Measurements from ENCODE around the gene ARMS2. TPM values are rescaled to one million over a fixed set of nuclear protein-coding genes. Genes with fewer than 3 reads are reported as not detected.

Gene ARMS2
- total and polyA plus RNA-seq, 7 experiments from 2014 or later, result not detected

GRCh38 chr10:122473116-122473515, 18.7 kb downstream of the ARMS2 start:
- intact Hi-C loops (cut with micrococcal nuclease), result no loop called here
- no peak overlapping the region for H3K27ac Mint-ChIP-seq
- DNase-seq (no peak), ATAC-seq (no peak)
- ChIA-PET POLR2A (no interaction called here), CTCF (no interaction called here)
- H3K9me3 Mint-ChIP-seq, result peaks cover 0 to 1% (median 0%) of the 10 kb centered on the region in 11 donors
- Histone ChIP-seq H3K27me3 (ENCODE audit: control insufficient read depth in 2 of 2, insufficient read depth in 2 of 2, low read length in 2 of 2) (no peaks in the 10 kb centered on the region), H3K27ac (ENCODE audit: low read depth, low read length) (no peak overlapping the region), H3K4me3 (ENCODE audit: low read length) (no peak overlapping the region), H3K9me3 (ENCODE audit: control insufficient read depth in 2 of 3, low read length in 3 of 3) (no peaks in the 10 kb centered on the region), H3K36me3 (ENCODE audit: control insufficient read depth in 2 of 3, insufficient read depth in 3 of 3, low read length in 3 of 3) (no peaks in the 10 kb centered on the region), H3K4me1 (ENCODE audit: control insufficient read depth in 2 of 2, insufficient read depth in 2 of 2, low read length in 2 of 2) (no peaks in the 10 kb centered on the region)
- peaks cover 0 to 3% (median 0%) of the 10 kb centered on the region in 5 donors for H3K36me3 Mint-ChIP-seq
- H3K4me3 Mint-ChIP-seq, result no peak overlapping the region
- peaks cover 3 to 11% (median 8%) of the 10 kb centered on the region in 7 donors for H3K4me1 Mint-ChIP-seq
- peaks cover 1 to 27% (median 23%) of the 10 kb centered on the region in 5 donors for H3K27me3 Mint-ChIP-seq

- Mint-ChIP-seq H3K27me3 (peaks cover 0 to 25% (median 23%) of the 10 kb centered on the region in 5 donors), H3K4me3 (peak overlapping the region in 1 of 10 donors; percentile 37), H3K27ac (no peak overlapping the region), H3K36me3 (peaks cover 0 to 3% (median 0%) of the 10 kb centered on the region in 5 donors), H3K9me3 (peaks cover 0 to 1% (median 0%) of the 10 kb centered on the region in 11 donors), H3K4me1 (peaks cover 3 to 11% (median 8%) of the 10 kb centered on the region in 7 donors)
- intact Hi-C loops (cut with micrococcal nuclease), result no loop called here
- POLR2A ChIA-PET, result no interaction called here
- H3K9me3 ChIP-seq (ENCODE audit: control insufficient read depth in 2 of 3, low read length in 3 of 3), result no peaks in the 10 kb centered on the region
- DNase-seq, result no peak
- no peaks in the 10 kb centered on the region for H3K4me1 ChIP-seq (ENCODE audit: control insufficient read depth in 2 of 2, insufficient read depth in 2 of 2, low read length in 2 of 2)
- H3K36me3 ChIP-seq (ENCODE audit: control insufficient read depth in 2 of 3, insufficient read depth in 3 of 3, low read length in 3 of 3), result no peaks in the 10 kb centered on the region
- no peaks in the 10 kb centered on the region for H3K27me3 ChIP-seq (ENCODE audit: control insufficient read depth in 2 of 2, insufficient read depth in 2 of 2, low read length in 2 of 2)
- ATAC-seq, result no peak
- no peak overlapping the region for H3K27ac ChIP-seq (ENCODE audit: low read depth, low read length)
- H3K4me3 ChIP-seq (ENCODE audit: low read length), result no peak overlapping the region
- CTCF ChIA-PET, result no interaction called here
These were observed 19.8 kb downstream of the ARMS2 start for GRCh38 chr10:122474131-122474818.

GRCh38 chr10:122475100-122475499, 20.6 kb downstream of the ARMS2 start:
- Histone ChIP-seq H3K4me3 (ENCODE audit: low read length) (no peak overlapping the region), H3K27me3 (ENCODE audit: control insufficient read depth in 2 of 2, insufficient read depth in 2 of 2, low read length in 2 of 2) (no peaks in the 10 kb centered on the region), H3K27ac (ENCODE audit: low read depth, low read length) (no peak overlapping the region), H3K9me3 (ENCODE audit: control insufficient read depth in 2 of 3, low read length in 3 of 3) (no peaks in the 10 kb centered on the region), H3K4me1 (ENCODE audit: control insufficient read depth in 2 of 2, insufficient read depth in 2 of 2, low read length in 2 of 2) (no peaks in the 10 kb centered on the region), H3K36me3 (ENCODE audit: control insufficient read depth in 2 of 3, insufficient read depth in 3 of 3, low read length in 3 of 3) (no peaks in the 10 kb centered on the region)
- peaks cover 0 to 1% (median 0%) of the 10 kb centered on the region in 11 donors for H3K9me3 Mint-ChIP-seq
- intact Hi-C loops (cut with micrococcal nuclease), result no loop called here
- ChIA-PET POLR2A (no interaction called here), CTCF (no interaction called here)
- H3K27me3 Mint-ChIP-seq, result peaks cover 0 to 27% (median 23%) of the 10 kb centered on the region in 5 donors
- H3K4me3 Mint-ChIP-seq, result no peak overlapping the region
- DNase-seq (no peak), ATAC-seq (no peak)
- no peak overlapping the region for H3K27ac Mint-ChIP-seq
- H3K36me3 Mint-ChIP-seq, result peaks cover 0 to 3% (median 0%) of the 10 kb centered on the region in 5 donors
- peaks cover 3 to 11% (median 8%) of the 10 kb centered on the region in 7 donors for H3K4me1 Mint-ChIP-seq

- Mint-ChIP-seq H3K27ac (no peak overlapping the region), H3K4me3 (no peak overlapping the region), H3K36me3 (peaks cover 0 to 3% (median 0%) of the 10 kb centered on the region in 5 donors), H3K9me3 (peaks cover 0 to 1% (median 0%) of the 10 kb centered on the region in 11 donors), H3K27me3 (peaks cover 0 to 26% (median 19%) of the 10 kb centered on the region in 5 donors), H3K4me1 (peaks cover 3 to 11% (median 8%) of the 10 kb centered on the region in 7 donors)
- CTCF ChIA-PET, result no interaction called here
- ATAC-seq, result no peak
- Histone ChIP-seq H3K27me3 (ENCODE audit: control insufficient read depth in 2 of 2, insufficient read depth in 2 of 2, low read length in 2 of 2) (no peaks in the 10 kb centered on the region), H3K36me3 (ENCODE audit: control insufficient read depth in 2 of 3, insufficient read depth in 3 of 3, low read length in 3 of 3) (no peaks in the 10 kb centered on the region), H3K9me3 (ENCODE audit: control insufficient read depth in 2 of 3, low read length in 3 of 3) (no peaks in the 10 kb centered on the region), H3K4me3 (ENCODE audit: low read length) (no peak overlapping the region), H3K4me1 (ENCODE audit: control insufficient read depth in 2 of 2, insufficient read depth in 2 of 2, low read length in 2 of 2) (no peaks in the 10 kb centered on the region), H3K27ac (ENCODE audit: low read depth, low read length) (no peak overlapping the region)
- intact Hi-C loops (cut with micrococcal nuclease), result no loop called here
- POLR2A ChIA-PET, result no interaction called here
- no peak for DNase-seq
These were observed 21.3 kb downstream of the ARMS2 start for GRCh38 chr10:122475591-122476332.

GRCh38 chr10:122476333-122476695, 21.9 kb downstream of the ARMS2 start:
- Histone ChIP-seq H3K4me3 (ENCODE audit: low read length) (no peak overlapping the region), H3K27ac (ENCODE audit: low read depth, low read length) (no peak overlapping the region), H3K27me3 (ENCODE audit: control insufficient read depth in 2 of 2, insufficient read depth in 2 of 2, low read length in 2 of 2) (no peaks in the 10 kb centered on the region), H3K9me3 (ENCODE audit: control insufficient read depth in 2 of 3, low read length in 3 of 3) (no peaks in the 10 kb centered on the region), H3K36me3 (ENCODE audit: control insufficient read depth in 2 of 3, insufficient read depth in 3 of 3, low read length in 3 of 3) (no peaks in the 10 kb centered on the region), H3K4me1 (ENCODE audit: control insufficient read depth in 2 of 2, insufficient read depth in 2 of 2, low read length in 2 of 2) (no peaks in the 10 kb centered on the region)
- Mint-ChIP-seq H3K4me3 (no peak overlapping the region), H3K27ac (peak overlapping the region in 1 of 9 donors; percentile 30), H3K27me3 (peaks cover 0 to 21% (median 13%) of the 10 kb centered on the region in 5 donors), H3K36me3 (peaks cover 0 to 3% (median 0%) of the 10 kb centered on the region in 5 donors), H3K9me3 (peaks cover 0 to 4% (median 0%) of the 10 kb centered on the region in 11 donors), H3K4me1 (peaks cover 3 to 11% (median 8%) of the 10 kb centered on the region in 7 donors)
- CTCF ChIA-PET, result no interaction called here
- POLR2A ChIA-PET, result no interaction called here
- DNase-seq (no peak), ATAC-seq (no peak)
- intact Hi-C loops (cut with micrococcal nuclease), result no loop called here

- no peaks in the 10 kb centered on the region for H3K36me3 ChIP-seq (ENCODE audit: control insufficient read depth in 2 of 3, insufficient read depth in 3 of 3, low read length in 3 of 3)
- Mint-ChIP-seq H3K9me3 (peaks cover 0 to 11% (median 4%) of the 10 kb centered on the region in 11 donors), H3K4me3 (no peak overlapping the region), H3K27ac (no peak overlapping the region), H3K4me1 (peaks cover 3 to 11% (median 8%) of the 10 kb centered on the region in 7 donors), H3K36me3 (peaks cover 0 to 5% (median 3%) of the 10 kb centered on the region in 5 donors), H3K27me3 (peaks cover 0 to 19% (median 10%) of the 10 kb centered on the region in 5 donors)
- DNase-seq, result no peak
- POLR2A ChIA-PET, result no interaction called here
- H3K9me3 ChIP-seq (ENCODE audit: control insufficient read depth in 2 of 3, low read length in 3 of 3), result no peaks in the 10 kb centered on the region
- CTCF ChIA-PET, result no interaction called here
- no peak for ATAC-seq
- intact Hi-C loops (cut with micrococcal nuclease), result no loop called here
- no peak overlapping the region for H3K27ac ChIP-seq (ENCODE audit: low read depth, low read length)
- H3K4me3 ChIP-seq (ENCODE audit: low read length), result no peak overlapping the region
- H3K4me1 ChIP-seq (ENCODE audit: control insufficient read depth in 2 of 2, insufficient read depth in 2 of 2, low read length in 2 of 2), result no peaks in the 10 kb centered on the region
- no peaks in the 10 kb centered on the region for H3K27me3 ChIP-seq (ENCODE audit: control insufficient read depth in 2 of 2, insufficient read depth in 2 of 2, low read length in 2 of 2)
These were observed 23.0 kb downstream of the ARMS2 start for GRCh38 chr10:122477436-122477835.
